Neutrophil (primary cell): ENCODE measurements around the gene CATSPER3.

Experiments
- H3K27ac ChIP-seq: fragments of 200-600 bp; sonication (generic); 2 replicates; pipeline ENCODE4 v1.5.1; 2016; ENCODE audit warnings: mild to moderate bottlenecking, moderate library complexity
- H3K27me3 ChIP-seq: fragments of 200-600 bp; sonication (generic); 2 replicates; pipeline ENCODE4 v1.6.0; 2016; ENCODE audit warnings: mild to moderate bottlenecking
- H3K36me3 ChIP-seq: fragments of 200-600 bp; sonication (generic); 2 replicates; pipeline ENCODE4 v1.5.1; 2017
- H3K4me1 ChIP-seq, 2 experiments: fragments of 200-600 bp in 1 of 2; sonication (generic) in 1 of 2; 1 replicate in 1 of 2; 2 replicates in 1 of 2; pipeline versions ENCODE4 v1.5.1 to v1.6.1; 2013 to 2016; ENCODE audit warnings: low read depth in 1 of 2, low read length in 1 of 2, mild to moderate bottlenecking in 1 of 2, moderate library complexity in 1 of 2; ENCODE audit not compliant: control insufficient read depth in 1 of 2, insufficient read depth in 1 of 2
- H3K4me3 ChIP-seq, 2 experiments: fragments of 200-600 bp in 1 of 2; sonication (generic) in 1 of 2; 1 replicate in 1 of 2; 2 replicates in 1 of 2; pipeline ENCODE4 v1.5.1; 2013 to 2016; ENCODE audit warnings: low read depth in 1 of 2, low read length in 1 of 2, mild to moderate bottlenecking in 1 of 2, moderate library complexity in 1 of 2
- H3K9me3 ChIP-seq: fragments of 200-600 bp; sonication (generic); 2 replicates; pipeline ENCODE4 v1.5.1; 2016
- CTCF ChIP-seq: fragments of 200-600 bp; sonication (generic); IDR thresholded peaks from 2 replicates; pipeline ENCODE4 v1.5.1; 2016; ENCODE audit warnings: antibody characterized with exemption

CATSPER3 gene

GRCh38 chr5:135015942-135016341 lies 48.2 kb downstream of the CATSPER3 start:
- Histone ChIP-seq H3K27ac (no peak overlapping the region), H3K9me3 (no peaks in the 10 kb centered on the region), H3K27me3 (peaks cover 30% of the 10 kb centered on the region), H3K4me1 (no peaks in the 10 kb centered on the region), H3K4me3 (no peak overlapping the region), H3K36me3 (no peaks in the 10 kb centered on the region)
- TF ChIP-seq CTCF = no peak

GRCh38 chr5:135016861-135017290 lies 49.2 kb downstream of the CATSPER3 start:
- Histone ChIP-seq H3K27me3 (peaks cover 39% of the 10 kb centered on the region), H3K36me3 (no peaks in the 10 kb centered on the region), H3K9me3 (no peaks in the 10 kb centered on the region), H3K4me3 (no peak overlapping the region), H3K4me1 (no peaks in the 10 kb centered on the region), H3K27ac (no peak overlapping the region)
- TF ChIP-seq CTCF = no peak

GRCh38 chr5:135018457-135018856 lies 50.8 kb downstream of the CATSPER3 start:
- Histone ChIP-seq H3K36me3 (no peaks in the 10 kb centered on the region), H3K27ac (no peak overlapping the region), H3K4me3 (no peak overlapping the region), H3K4me1 (no peaks in the 10 kb centered on the region), H3K9me3 (no peaks in the 10 kb centered on the region), H3K27me3 (peaks cover 55% of the 10 kb centered on the region)
- no peak for TF ChIP-seq CTCF

- Histone ChIP-seq H3K36me3 (no peaks in the 10 kb centered on the region), H3K4me3 (no peak overlapping the region), H3K27me3 (peaks cover 64% of the 10 kb centered on the region), H3K27ac (no peak overlapping the region), H3K4me1 (no peaks in the 10 kb centered on the region), H3K9me3 (no peaks in the 10 kb centered on the region)
- no peak for TF ChIP-seq CTCF
These were observed 51.6 kb downstream of the CATSPER3 start for GRCh38 chr5:135019314-135019713.

- Histone ChIP-seq H3K27me3 (peaks cover 73% of the 10 kb centered on the region), H3K36me3 (no peaks in the 10 kb centered on the region), H3K4me3 (no peak overlapping the region), H3K27ac (no peak overlapping the region), H3K9me3 (no peaks in the 10 kb centered on the region), H3K4me1 (no peaks in the 10 kb centered on the region)
- no peak for TF ChIP-seq CTCF
These were observed 52.6 kb downstream of the CATSPER3 start for GRCh38 chr5:135020111-135020895.
